ENCODE measurements around the gene BEND3. TPM values are rescaled to one million over a fixed set of nuclear protein-coding genes. Genes with fewer than 3 reads are reported as not detected.
"Not testable (repeated sequence)": the region's sequence is repeated elsewhere in the genome, so short reads cannot be mapped to it uniquely, and the experiment has no call there.

BEND3 gene
- 6.8 and 7.4 TPM in 2 replicates for polyA plus RNA-seq (2014; cell fraction: cytosol; rRNA removed)
- 6.6 and 11.9 TPM in 2 replicates for polyA plus RNA-seq (2014; cell fraction: nucleus; rRNA removed)

DNA sequence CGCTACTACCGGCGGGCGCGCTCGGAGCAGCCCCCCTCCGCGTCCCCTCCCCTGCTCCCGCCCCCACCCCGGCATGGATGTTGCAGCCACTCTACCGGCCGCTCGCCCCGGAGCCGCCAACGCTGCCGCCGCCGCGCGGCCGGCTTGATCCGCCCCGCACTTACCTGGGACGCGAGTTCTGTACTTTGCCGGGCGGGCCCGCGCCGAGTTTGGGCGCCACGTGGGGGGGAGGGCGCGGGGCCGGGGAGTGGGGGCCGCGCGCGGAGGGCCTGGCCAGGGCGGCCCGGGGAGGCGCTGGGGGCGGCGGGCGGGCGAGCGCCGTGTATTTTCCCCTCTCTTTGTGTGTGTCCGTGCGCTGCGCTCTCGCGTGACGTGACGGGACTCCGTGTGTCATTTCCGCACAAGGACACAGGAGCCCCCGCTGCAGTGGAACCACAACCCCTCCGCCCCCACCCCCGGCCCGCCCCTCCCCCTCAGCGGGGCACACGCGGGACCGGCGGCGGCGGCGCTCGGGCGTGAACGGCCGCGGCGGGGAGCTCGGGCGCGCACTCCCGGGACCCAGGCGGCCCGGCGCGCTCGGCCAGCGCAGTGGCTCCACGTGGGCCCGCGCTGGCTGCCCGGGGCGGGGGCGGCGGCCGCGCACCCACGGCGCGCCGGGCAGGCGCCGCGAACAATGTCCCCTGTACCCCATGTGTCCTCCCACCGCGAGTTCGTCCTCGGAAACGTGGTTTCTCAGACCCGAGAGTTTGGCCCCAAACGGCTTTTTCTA is at the start of gene BEND3:
Gene BEND3 (minus strand): TSS at position 590 of the 769 bp plus-strand sequence. CDS start 16,230 bp downstream, outside the sequence.
- peak; percentile 32 for DNase-seq (ENCODE audit: low spot score)

DNA sequence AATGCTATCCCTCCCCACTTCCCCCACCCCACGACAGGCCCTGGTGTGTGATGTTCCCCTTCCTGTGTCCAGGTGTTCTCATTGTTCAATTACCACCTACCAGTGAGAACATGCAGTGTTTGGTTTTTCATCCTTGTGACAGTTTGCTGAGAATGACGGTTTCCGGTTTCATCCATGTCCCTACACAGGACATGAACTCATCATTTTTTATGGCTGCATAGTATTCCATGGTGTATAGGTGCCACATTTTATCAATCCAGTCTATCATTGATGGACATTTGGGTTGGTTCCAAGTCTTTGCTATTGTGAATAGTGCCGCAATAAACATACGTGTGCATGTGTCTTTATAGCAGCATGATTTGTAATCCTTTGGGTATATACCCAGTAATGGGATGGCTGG is 49.0 kb upstream of the BEND3 start:
- not testable (repeated sequence) for DNase-seq (ENCODE audit: low spot score)

DNA sequence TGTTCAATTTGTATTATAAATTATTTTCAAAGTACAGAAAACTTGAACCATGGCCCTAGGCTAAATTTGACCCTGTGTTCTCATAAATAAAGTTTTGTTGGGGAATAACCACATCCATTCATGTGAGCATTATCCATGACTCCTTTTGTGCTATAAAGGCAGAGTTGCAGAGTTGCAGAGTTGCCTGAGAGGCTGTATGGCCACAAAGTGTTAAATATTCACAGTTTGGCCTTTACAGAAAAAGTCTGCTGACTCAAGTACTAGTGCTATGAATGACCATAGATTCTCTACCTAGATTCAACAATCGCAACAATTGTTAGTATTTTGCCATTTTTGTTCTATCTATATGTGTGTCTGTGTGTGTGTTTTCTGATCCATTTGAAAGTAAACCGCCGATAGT is 46.2 kb upstream of the BEND3 start:
- no peak for DNase-seq (ENCODE audit: low spot score)

DNA sequence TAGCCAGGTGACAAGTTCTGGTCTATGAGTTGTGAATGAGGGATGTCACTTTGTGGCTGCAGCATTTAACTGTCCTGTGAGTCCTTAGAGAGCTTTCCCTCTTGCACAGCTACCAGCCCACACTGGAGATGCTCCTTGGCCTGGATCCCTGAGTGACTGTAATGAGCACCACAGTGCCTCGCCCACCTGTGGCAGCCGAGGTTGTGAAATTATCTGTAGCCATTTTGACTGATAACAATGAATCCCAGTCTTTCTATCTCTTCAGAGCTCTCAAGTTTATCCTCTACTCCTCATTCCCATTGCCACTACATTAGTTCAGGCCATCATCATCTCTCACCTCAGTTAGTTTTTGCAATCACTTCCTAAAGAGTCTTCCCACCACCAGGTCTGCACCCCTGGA is 41.3 kb upstream of the BEND3 start:
- DNase-seq (ENCODE audit: low spot score), result no peak

DNA sequence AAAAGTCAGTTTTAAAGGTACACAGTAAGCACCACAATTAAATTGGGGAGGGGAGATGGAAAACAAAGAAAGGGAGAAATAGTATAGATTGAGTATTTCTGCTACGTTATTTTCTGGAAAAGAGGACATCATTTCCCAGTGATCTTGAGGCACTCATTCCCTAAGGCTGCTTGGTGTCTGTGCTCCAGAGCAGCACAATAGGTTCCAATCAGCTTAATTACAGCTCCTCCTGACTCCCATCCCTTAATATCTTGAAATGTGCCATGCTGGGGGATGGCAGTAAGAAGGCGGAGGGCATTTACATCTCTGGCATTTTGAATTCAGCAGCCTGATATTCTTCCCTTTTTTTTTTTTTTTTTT is 39.5 kb upstream of the BEND3 start:
- no peak for DNase-seq (ENCODE audit: low spot score)

DNA sequence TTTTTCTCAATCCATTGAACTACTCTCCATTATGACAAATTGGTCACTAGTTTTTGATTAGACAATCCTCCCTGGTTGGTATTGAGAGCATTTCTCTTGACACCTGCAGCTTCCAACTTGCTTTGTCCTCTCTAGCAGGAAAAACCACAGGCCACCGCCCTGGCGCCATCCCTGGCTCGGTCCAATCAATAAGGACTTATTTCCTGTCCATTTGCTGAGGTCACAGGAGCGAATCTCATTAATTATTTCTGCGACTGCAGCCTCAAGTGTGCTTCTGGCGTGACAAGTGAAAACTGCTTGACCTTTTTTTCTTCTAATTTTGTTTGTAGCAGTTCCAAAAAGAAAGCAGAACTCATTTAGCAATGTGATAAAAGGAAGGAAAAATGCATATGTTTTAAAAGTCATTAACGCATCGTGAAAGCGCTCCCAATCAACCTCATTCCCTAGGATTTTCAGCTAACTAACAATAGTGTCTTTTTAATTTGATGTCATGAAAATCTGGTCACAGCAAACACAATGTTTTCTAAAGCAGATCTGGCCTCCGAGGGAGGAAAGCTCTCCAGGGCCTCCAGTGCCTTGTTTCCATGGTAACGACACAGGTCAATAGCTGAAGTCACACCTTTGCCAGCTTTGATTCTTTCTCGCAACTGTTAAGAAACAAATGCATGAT is 39.0 kb upstream of the BEND3 start:
- DNase-seq (ENCODE audit: low spot score), result peak; percentile 47

DNA sequence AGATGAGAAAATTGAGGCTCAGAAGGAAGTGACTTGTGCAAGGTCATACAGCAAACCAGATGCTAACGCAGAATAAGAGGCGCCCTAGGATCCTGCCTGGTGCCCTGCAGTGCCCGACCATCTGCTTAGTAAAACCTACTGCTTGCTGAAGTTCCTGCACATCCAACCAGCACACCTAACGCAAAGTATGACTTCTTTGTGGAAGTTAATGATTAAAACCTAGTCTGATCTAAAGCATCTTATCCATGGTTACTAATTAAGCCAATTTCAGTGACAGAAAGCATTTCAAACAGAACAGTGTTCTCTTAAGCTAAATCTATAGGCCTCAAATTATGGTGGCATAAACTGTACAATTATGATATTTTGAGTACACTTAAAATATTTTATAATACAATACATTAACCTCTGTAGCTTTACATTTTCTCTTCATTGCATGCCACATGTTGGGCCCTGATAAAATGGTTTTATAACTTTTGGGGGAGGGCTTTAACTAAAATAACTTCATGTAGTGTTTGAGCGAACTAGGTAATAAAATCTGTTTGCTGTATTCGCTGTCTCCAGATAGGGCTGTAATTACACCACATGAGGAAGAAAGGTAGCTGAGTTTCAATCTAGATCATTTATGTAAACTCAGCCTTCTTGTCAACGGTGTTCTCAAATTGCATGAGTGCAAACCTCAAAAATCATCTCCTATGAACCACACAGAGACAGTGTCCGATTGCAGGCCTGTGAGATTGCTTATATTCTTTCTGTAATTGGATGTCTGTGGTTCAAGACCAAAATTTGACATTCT is 37.5 kb upstream of the BEND3 start:
- no peak for DNase-seq (ENCODE audit: low spot score)

DNA sequence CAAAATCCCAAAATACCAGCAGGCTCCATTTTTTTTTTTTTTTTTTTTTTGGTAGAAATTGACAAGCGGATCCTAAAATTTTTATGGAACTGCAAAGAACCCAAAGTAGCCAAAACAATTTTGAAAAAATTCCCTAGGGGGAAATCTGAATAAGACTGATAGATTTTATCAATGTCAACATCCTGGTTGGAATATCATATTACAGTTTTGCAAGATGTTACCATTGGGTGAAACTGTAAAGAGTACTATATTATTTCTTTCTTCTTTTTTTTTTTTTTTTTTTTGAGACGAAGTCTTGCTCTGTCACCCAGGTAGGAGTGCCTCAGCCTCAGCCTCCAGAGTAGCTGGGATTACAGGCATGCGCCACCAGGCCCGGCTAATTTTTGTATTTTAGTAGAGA is 29.4 kb upstream of the BEND3 start:
- no peak for DNase-seq (ENCODE audit: low spot score)

DNA sequence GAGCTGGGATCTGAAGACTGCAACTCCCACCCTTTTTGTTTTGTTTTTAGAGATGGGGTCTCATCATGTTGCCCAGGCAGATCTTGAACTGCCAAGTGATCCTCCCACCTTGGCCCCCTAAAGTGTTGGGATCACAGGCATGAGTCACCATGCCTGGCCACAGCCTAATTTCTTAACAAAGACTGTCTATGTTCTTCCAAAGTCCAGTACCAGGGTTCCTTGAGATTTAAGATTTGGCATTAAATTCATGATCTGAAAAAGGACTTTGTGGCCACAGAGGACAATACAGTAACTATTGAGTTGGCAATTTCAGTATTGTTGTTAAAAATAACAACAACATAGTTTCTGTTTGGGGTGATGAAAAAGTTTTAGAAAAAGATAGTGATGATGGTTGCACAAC is 28.7 kb upstream of the BEND3 start:
- no peak for DNase-seq (ENCODE audit: low spot score)

DNA sequence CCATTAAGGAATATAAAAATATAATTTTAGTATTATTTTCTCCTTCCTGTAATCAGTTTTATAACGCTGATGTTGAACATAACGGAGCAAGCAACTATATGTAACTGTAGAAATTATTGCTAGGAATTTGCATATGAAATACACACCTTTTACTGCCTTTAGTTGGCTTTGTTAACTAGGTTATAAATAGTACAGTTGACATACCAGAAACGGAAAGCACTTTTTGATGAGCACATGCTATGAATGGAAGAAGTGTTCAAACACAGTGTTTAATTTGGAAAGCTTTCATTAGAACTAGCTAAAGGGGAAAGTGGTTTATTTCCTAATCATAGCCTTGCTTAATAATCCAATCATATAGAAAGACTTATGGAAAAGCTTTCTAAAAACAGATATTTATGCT is 25.3 kb upstream of the BEND3 start:
- no peak for DNase-seq (ENCODE audit: low spot score)

DNA sequence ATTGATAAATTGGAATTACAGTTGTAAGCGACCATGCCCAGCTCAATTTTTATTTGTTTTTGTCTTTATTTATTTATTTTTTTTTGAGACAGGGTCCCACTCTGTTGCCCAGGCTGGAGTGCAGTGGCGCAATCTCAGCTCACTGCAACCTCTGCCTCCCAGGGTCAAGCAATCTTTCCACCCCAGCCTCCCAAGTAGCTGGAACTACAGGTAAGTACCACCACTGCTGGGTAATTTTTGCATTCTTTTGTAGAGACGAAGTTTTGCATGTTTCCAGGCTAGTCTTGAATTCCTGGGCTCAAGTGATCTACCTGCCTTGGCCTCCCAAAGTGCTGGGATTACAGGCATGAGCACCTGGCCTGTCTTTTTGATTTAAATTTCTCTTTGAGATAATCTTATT is 21.0 kb upstream of the BEND3 start:
- DNase-seq (ENCODE audit: low spot score), result not testable (repeated sequence)

DNA sequence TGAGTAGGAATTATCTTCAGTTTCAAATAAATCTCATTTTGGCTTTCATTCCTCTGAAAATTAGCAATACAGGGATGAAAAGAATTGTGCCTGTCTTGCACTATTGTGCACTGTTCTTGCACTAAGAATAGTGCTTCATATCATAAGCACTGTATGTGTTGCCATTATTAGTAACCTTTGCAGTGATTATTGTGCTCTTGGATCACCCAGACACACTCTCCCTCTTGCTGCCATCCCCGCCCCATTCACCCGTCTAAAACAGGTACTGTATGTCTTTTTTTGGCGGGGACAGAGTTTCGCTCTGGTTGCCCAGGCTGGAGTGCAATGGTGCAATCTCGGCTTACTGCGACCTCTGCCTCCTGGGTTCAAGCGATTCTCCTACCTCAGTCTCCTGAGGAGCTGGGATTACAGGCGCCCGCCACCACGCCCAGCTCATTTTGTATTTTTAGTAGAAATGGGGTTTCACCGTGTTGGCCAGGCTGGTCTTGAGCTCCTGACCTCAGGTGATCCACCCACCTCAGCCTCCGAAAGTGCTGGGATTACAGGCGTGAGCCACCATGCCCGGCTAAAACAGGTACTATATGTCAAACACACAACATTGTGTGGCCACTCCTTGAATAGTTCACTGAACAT is 19.8 kb upstream of the BEND3 start:
- not testable (repeated sequence) for DNase-seq (ENCODE audit: low spot score)

DNA sequence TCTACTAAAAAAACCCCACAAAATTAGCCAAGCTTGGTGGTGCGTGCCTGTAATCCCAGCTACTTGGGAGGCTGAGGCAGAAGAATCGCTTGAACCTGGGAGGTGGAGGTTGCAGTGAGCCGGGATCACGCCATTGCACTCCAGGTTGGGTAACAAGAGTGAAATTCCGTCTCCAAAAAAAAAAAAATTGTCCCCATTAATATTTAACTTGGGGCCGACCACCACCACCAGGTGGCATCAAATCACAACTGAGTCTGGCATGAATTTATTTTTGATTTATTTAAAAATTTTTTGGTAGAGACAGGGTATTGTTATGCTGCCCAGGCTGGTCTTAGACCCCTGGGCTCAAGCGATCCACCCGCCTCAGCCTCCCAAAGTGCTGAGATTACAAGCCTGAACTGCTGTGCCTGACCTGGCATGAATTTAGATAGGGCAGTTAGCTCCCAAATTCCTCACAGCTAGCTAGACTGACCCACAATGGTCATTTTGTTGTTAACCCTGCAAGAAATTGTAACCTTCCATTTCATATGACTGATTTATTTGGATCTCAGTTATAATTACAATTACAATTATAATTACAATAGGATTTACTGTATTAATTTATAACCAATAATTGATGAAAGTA is 17.1 kb upstream of the BEND3 start:
- DNase-seq (ENCODE audit: low spot score), result peak; percentile 49

DNA sequence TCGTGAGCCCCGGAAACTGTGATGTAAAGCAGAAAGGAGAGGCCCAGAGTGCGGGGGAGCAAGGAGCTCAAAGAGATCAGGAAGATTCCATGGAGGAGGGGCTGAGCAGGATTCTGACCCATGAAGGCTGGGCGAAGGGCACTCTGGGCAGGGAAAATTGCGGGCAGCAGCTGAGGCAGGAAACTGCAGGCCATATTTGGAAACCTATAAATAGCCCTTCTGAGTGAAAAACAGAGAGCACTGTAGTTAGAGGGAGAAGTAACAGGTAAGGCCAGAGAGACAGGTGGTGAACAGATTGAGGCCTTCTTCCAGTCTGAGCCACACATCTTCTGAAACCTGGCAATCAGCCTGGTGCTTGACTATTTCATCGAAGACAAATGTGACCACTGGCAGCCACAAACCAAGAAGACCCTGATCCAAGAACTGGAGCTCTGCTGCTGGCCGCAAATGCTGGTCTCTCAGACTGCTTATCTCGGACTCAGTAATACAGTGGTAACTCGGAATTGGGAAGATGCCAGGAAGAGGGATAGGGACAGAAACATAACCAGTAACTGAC is 14.1 kb upstream of the BEND3 start:
- DNase-seq (ENCODE audit: low spot score), result no peak

DNA sequence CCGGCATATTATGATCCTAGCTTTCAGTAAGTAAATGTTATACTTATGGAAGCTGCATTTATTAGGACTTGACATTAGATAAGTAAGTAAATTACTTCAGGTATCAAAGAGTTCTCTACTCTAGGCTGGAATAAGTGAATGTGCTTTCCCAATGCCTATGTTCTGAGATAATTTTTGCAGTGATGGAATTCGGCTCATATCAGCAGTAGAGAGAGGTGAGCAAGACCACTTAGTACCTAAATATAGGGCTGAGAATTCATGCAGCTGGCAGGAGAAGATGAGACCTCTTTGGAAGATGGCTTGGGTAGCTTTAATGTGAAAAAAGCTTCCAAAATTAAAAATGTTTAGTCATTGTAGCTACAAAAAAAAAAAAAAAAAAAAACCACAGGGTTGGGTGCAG is 13.3 kb upstream of the BEND3 start:
- no peak for DNase-seq (ENCODE audit: low spot score)

DNA sequence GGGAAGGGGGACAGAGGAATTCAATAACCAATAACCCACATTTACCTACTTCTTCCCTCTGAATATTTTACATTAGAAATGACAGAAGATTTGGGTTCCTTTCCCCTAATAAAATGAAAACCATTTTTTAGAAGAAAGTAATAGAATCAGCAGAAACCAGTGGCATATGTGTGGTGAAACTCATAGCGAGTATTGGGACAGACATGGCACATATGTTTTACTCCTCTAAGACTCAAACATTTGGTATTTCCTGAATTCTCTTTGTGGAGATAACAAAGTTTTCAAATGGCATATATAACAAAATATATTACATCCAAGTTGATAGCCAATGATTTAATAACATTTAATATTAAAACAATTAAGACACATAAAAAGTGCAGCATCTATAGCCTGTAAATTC is 12.9 kb upstream of the BEND3 start:
- no peak for DNase-seq (ENCODE audit: low spot score)

DNA sequence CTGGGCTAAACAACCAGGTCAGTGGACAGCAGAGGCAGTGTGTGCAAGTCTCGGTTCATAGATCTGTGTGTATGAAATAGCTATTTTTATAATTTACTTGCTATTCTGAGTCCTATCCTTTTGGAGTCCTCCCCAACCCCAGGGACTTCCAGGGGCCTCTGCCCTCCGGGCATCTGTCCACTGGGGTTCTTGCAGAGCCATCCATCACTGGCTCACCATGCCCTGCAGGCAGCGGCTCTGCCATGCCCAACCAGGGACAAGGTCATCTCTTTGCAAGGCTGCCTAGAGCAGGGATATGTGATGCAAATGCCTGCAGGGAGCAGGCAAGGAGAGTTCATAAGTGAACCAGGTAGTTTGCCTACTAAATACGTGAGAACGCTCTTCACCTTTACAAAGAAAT is 10.5 kb upstream of the BEND3 start:
- no peak for DNase-seq (ENCODE audit: low spot score)

DNA sequence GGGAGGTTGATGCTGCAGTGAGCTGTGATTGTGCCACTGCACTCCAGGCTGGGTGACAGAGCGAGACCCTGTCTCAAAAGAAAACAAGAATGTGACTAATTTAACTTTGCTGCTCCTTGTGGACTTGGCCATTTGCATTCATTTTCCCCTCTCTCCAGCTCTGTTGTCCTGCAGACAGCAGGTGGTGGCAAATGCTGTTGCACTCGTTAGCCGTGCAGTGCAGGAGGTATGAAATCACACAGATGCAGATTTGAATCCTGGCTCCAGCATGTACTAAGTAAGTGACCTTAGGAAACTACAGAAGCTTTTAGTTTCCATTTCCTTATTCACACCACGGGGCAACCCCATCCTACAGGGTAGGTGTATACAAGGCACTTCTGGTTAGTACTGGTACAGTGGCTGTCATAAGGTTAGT is 9.6 kb upstream of the BEND3 start:
- DNase-seq (ENCODE audit: low spot score), result no peak

DNA sequence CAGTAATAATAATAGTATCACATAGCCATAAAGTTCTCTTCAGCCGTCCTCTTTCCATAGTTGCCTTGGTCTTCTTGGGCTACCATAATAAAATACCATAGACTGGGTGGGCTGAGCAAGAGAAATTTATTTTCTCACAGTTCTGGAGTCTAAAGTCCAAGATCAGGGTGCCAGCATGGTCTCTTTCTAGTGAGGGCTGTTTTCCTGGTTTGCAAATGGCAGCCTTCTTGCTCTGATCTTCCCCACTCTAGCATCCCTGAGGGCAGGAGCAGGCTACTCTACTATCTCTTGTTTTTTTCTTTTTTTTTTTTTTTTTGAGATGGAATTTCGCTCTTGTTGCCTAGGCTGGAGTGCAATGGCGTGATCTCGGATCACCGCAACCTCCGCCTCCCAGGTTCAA is 8.2 kb upstream of the BEND3 start:
- DNase-seq (ENCODE audit: low spot score), result no peak

DNA sequence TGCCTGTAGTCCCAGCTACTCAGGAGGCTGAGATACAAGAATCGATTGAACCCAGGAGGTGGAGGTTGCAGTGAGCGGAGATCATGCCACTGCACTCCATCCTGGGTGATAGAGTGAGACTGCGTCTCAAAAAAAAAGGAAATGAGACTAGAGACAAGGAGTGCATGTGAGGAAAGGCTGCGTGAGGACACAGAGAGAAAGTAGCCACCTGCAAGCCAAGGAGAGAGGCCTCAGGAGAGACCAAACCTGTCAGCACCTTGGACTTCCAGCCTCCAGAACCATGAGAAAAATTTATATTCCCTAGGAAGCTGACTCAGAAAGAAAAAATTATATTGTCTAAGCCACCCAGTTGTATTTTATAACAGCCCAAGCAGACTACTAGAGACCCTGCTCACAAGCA is 7.4 kb upstream of the BEND3 start:
- DNase-seq (ENCODE audit: low spot score), result no peak

DNA sequence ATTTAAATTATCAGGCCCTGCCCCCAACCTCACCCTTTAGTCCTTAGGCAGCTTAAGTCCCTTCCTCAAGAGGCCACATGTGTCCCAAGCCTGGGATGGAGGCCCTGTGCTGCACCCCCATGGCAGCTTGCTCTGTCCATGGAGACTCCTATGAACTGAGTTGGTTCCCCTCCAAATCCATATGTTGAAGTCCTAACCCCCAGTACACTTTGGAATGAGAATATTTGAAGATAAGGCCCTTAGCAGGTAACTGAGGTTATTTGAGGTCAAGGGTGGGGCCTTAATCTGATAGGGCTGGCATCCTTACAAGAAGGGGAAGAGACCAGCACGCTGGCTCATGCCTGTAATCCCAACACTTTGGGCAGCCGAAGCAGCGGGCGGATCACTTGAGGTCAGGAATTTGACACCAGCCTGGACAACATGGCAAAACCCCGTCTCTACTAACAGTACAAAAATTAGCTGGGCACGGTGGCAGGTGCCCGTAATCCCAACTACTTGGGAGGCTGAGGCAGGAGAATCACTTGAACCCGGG is 6.7 kb upstream of the BEND3 start:
- DNase-seq (ENCODE audit: low spot score), result no peak

All from SK-N-DZ (cell line).